ENCODE data around the gene PLCH1.
A peak's percentile ranks its signal among the peaks of the same experiment; 100 is the strongest.

Gene PLCH1

GRCh38 chr3:155382396-155383042 is 362.4 kb downstream of the PLCH1 start:
- TF ChIP-seq ZNF654 (tag by site-specific recombination; IDR thresholded peaks at IDR 0.05; ENCODE audit: low read depth) (peak; percentile 78), ZNF148 (tag by site-specific recombination; IDR thresholded peaks at IDR 0.05; ENCODE audit: borderline replicate concordance) (no peak), IKZF3 (tag by site-specific recombination; IDR thresholded peaks at IDR 0.05) (peak; percentile 58)
- H3K36me3 ChIP-seq (ENCODE audit: control insufficient read depth in 2 of 2, insufficient read depth in 1 of 2, low read length in 2 of 2) = no peaks in the 10 kb centered on the region
- no peak overlapping the region for H3K4me3 ChIP-seq (ENCODE audit: low read depth, low read length)
- no peaks in the 10 kb centered on the region for H3K9me3 ChIP-seq (ENCODE audit: control insufficient read depth, insufficient read depth, low read depth, low read length)
- CTCF ChIA-PET = interaction anchor here (0.5 to 2.8 kb wide), 26 partner anchors 8 to 650 kb away, joined by 3 to 68 read pairs (median 3); no protein-coding TSS in a partner anchor
- no peaks in the 10 kb centered on the region for H3K4me1 ChIP-seq (ENCODE audit: control insufficient read depth, insufficient read depth, low read length)
- POLR2A ChIA-PET = no interaction called here
- H3K27ac ChIP-seq (ENCODE audit: extremely low read depth, low read depth, low read length) = no peak overlapping the region

GRCh38 chr3:155377847-155378246 is 367.0 kb downstream of the PLCH1 start:
- no peaks in the 10 kb centered on the region for H3K4me1 ChIP-seq (ENCODE audit: control insufficient read depth, insufficient read depth, low read length)
- H3K4me3 ChIP-seq (ENCODE audit: low read depth, low read length) = no peak overlapping the region
- H3K9me3 ChIP-seq (ENCODE audit: control insufficient read depth, insufficient read depth, low read depth, low read length) = no peaks in the 10 kb centered on the region
- H3K27ac ChIP-seq (ENCODE audit: extremely low read depth, low read depth, low read length) = no peak overlapping the region
- ChIA-PET CTCF (no interaction called here), POLR2A (no interaction called here)
- TF ChIP-seq ZNF521 (tag by site-specific recombination; IDR thresholded peaks at IDR 0.05) (no peak), ZNF580 (tag by site-specific recombination; IDR thresholded peaks at IDR 0.05) (no peak), ZNF184 (tag by site-specific recombination; IDR thresholded peaks at IDR 0.05) (no peak), SCRT1 (tag by site-specific recombination; IDR thresholded peaks at IDR 0.05; ENCODE audit: borderline replicate concordance) (no peak), ZNF555 (tag by site-specific recombination; conservative IDR thresholded peaks at IDR 0.05) (no peak), ZNF623 (tag by site-specific recombination; IDR thresholded peaks at IDR 0.05) (no peak), ZBTB7A (tag by site-specific recombination; IDR thresholded peaks at IDR 0.05; ENCODE audit: low read depth) (no peak), ZNF777 (tag by site-specific recombination; IDR thresholded peaks at IDR 0.05; ENCODE audit: borderline replicate concordance) (no peak)
- no peaks in the 10 kb centered on the region for H3K36me3 ChIP-seq (ENCODE audit: control insufficient read depth in 2 of 2, insufficient read depth in 1 of 2, low read length in 2 of 2)

- ChIA-PET CTCF (no interaction called here), POLR2A (no interaction called here)
- H3K4me1 ChIP-seq (ENCODE audit: control insufficient read depth, insufficient read depth, low read length) = no peaks in the 10 kb centered on the region
- H3K9me3 ChIP-seq (ENCODE audit: control insufficient read depth, insufficient read depth, low read depth, low read length) = no peaks in the 10 kb centered on the region
- no peak overlapping the region for H3K4me3 ChIP-seq (ENCODE audit: low read depth, low read length)
- H3K27ac ChIP-seq (ENCODE audit: extremely low read depth, low read depth, low read length) = no peak overlapping the region
- no peaks in the 10 kb centered on the region for H3K36me3 ChIP-seq (ENCODE audit: control insufficient read depth in 2 of 2, insufficient read depth in 1 of 2, low read length in 2 of 2)
- TF ChIP-seq ATF2 (tag by site-specific recombination; IDR thresholded peaks at IDR 0.05; ENCODE audit: low read depth) = no peak
- TF ChIP-seq ZNF580 (tag by site-specific recombination; IDR thresholded peaks at IDR 0.05) = no peak
- no peak for TF ChIP-seq ZNF561 (tag by site-specific recombination; IDR thresholded peaks at IDR 0.05; ENCODE audit: borderline replicate concordance)
- TF ChIP-seq YY2 (tag by site-specific recombination; IDR thresholded peaks at IDR 0.05) = no peak
- no peak for TF ChIP-seq AEBP2 (tag by site-specific recombination; IDR thresholded peaks at IDR 0.05; ENCODE audit: borderline replicate concordance)
- no peak for TF ChIP-seq ZNF660 (tag by site-specific recombination; IDR thresholded peaks at IDR 0.05)
- TF ChIP-seq ZNF140 (tag by site-specific recombination; IDR thresholded peaks at IDR 0.05) = no peak
- TF ChIP-seq ZFHX2 (tag by site-specific recombination; conservative IDR thresholded peaks at IDR 0.05) = no peak
- no peak for TF ChIP-seq KLF8 (tag by site-specific recombination; IDR thresholded peaks at IDR 0.05)
- TF ChIP-seq KLF1 (tag by site-specific recombination; IDR thresholded peaks at IDR 0.05) = no peak
- no peak for TF ChIP-seq ELK4 (IDR thresholded peaks at IDR 0.05; ENCODE audit: borderline replicate concordance, low read depth, low read length)
- TF ChIP-seq ZNF302 (tag by site-specific recombination; IDR thresholded peaks at IDR 0.05; ENCODE audit: low read depth) = no peak
- no peak for TF ChIP-seq BCL11B (tag by site-specific recombination; IDR thresholded peaks at IDR 0.05; ENCODE audit: low read depth)
- no peak for TF ChIP-seq ZNF354C (tag by site-specific recombination; IDR thresholded peaks at IDR 0.05; ENCODE audit: borderline replicate concordance, low read depth)
- no peak for TF ChIP-seq ZNF112 (tag by site-specific recombination; IDR thresholded peaks at IDR 0.05)
Observed at GRCh38 chr3:155377071-155377470, 367.8 kb downstream of the PLCH1 start.
